ENCODE measurements around the gene MIPEP.

MIPEP gene

GRCh38 chr13:23843436-23843835 is 45.8 kb downstream of the MIPEP start:
- no peaks in the 10 kb centered on the region for H3K9me3 Mint-ChIP-seq
- H3K36me3 Mint-ChIP-seq (ENCODE audit: low read depth), result peaks cover 4% of the 10 kb centered on the region
- H3K4me1 Mint-ChIP-seq, result peaks cover 4% of the 10 kb centered on the region

DNA sequence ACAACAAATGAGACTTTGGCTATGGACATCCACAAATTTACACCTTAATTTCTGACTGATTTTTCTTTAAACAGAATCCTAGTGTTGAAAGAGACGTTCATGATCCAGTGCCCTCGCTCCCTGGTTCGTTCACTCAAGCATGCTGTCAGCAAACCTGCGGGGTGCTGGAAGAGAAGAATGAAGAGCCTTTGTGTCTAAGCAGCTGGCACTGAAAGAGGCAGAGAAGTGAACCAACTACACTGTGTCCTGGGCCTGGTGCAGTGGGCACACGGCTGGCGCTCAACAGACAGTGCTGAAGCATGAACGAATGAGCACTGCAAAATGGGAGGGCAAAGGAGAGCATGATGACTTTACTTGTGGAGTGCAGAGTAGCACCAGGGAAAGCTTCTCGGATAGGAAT is 46.8 kb downstream of the MIPEP start:
- H3K9me3 Mint-ChIP-seq, result no peaks in the 10 kb centered on the region
- no peaks in the 10 kb centered on the region for H3K27me3 Mint-ChIP-seq (ENCODE audit: low read depth)
- no peak for TF ChIP-seq CTCF (IDR thresholded peaks at IDR 0.05; ENCODE audit: unreplicated experiment in 3 of 3)
- H3K27ac Mint-ChIP-seq, result no peak overlapping the region
- H3K4me3 Mint-ChIP-seq, result no peak overlapping the region
- peaks cover 1% of the 10 kb centered on the region for H3K36me3 Mint-ChIP-seq (ENCODE audit: low read depth)
- no peaks in the 10 kb centered on the region for H3K4me1 Mint-ChIP-seq

More at GRCh38 chr13:23843436-23843835, 45.8 kb downstream of the MIPEP start:
- no peak for TF ChIP-seq CTCF (IDR thresholded peaks at IDR 0.05; ENCODE audit: unreplicated experiment in 3 of 3)
- Mint-ChIP-seq H3K4me3 (no peak overlapping the region), H3K27me3 (ENCODE audit: low read depth) (no peaks in the 10 kb centered on the region), H3K27ac (no peak overlapping the region)

- H3K27me3 Mint-ChIP-seq (ENCODE audit: low read depth), result no peaks in the 10 kb centered on the region
- H3K36me3 Mint-ChIP-seq (ENCODE audit: low read depth), result peaks cover 11% of the 10 kb centered on the region
- TF ChIP-seq CTCF (IDR thresholded peaks at IDR 0.05; ENCODE audit: unreplicated experiment in 3 of 3), result no peak
- H3K4me1 Mint-ChIP-seq, result no peaks in the 10 kb centered on the region
- no peak overlapping the region for H3K27ac Mint-ChIP-seq
- no peak overlapping the region for H3K4me3 Mint-ChIP-seq
- no peaks in the 10 kb centered on the region for H3K9me3 Mint-ChIP-seq
These were observed 55.2 kb downstream of the MIPEP start for GRCh38 chr13:23833733-23834611.

DNA sequence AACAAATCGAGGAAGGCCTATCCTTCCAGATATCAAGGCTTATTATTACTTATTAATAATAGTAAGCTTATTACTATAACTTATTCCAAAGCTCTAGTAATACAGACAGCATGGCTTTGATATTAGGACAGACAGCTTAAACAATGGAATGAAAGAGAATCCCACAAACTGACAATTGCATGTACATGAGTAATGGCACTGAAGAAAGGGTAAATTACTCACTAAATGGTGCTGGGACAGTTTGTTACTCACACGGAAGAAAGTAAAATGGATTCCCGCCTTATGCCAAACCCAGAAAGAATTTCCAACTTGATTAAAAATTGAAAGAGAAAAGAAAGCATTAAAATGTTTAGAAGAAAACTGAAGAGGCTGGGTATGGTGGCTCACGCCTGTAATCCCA is 60.3 kb downstream of the MIPEP start:
- H3K36me3 Mint-ChIP-seq (ENCODE audit: low read depth), result peaks cover 38% of the 10 kb centered on the region
- peaks cover 9% of the 10 kb centered on the region for H3K9me3 Mint-ChIP-seq
- no peak for TF ChIP-seq CTCF (IDR thresholded peaks at IDR 0.05; ENCODE audit: unreplicated experiment in 3 of 3)
- no peak overlapping the region for H3K27ac Mint-ChIP-seq
- no peak overlapping the region for H3K4me3 Mint-ChIP-seq
- H3K4me1 Mint-ChIP-seq, result no peaks in the 10 kb centered on the region
- H3K27me3 Mint-ChIP-seq (ENCODE audit: low read depth), result no peaks in the 10 kb centered on the region

GRCh38 chr13:23828086-23828485 is 61.1 kb downstream of the MIPEP start:
- Mint-ChIP-seq H3K27ac (no peak overlapping the region), H3K4me1 (no peaks in the 10 kb centered on the region), H3K9me3 (peaks cover 9% of the 10 kb centered on the region), H3K36me3 (ENCODE audit: low read depth) (peaks cover 38% of the 10 kb centered on the region), H3K27me3 (ENCODE audit: low read depth) (no peaks in the 10 kb centered on the region), H3K4me3 (no peak overlapping the region)
- no peak for TF ChIP-seq CTCF (IDR thresholded peaks at IDR 0.05; ENCODE audit: unreplicated experiment in 3 of 3)

GRCh38 chr13:23825179-23825578 is 64.0 kb downstream of the MIPEP start:
- TF ChIP-seq CTCF (IDR thresholded peaks at IDR 0.05; ENCODE audit: unreplicated experiment in 3 of 3), result no peak
- H3K4me1 Mint-ChIP-seq, result no peaks in the 10 kb centered on the region
- H3K36me3 Mint-ChIP-seq (ENCODE audit: low read depth), result peaks cover 43% of the 10 kb centered on the region
- no peak overlapping the region for H3K4me3 Mint-ChIP-seq
- no peak overlapping the region for H3K27ac Mint-ChIP-seq
- peaks cover 9% of the 10 kb centered on the region for H3K9me3 Mint-ChIP-seq
- no peaks in the 10 kb centered on the region for H3K27me3 Mint-ChIP-seq (ENCODE audit: low read depth)

All from nephron (organoid).